Hepatocyte (in vitro differentiated cells): ENCODE measurements around the gene DNAAF8. TPM values are rescaled to one million over a fixed set of nuclear protein-coding genes. Genes with fewer than 3 reads are reported as not detected.

Experiments
- DNase-seq: peaks from one replicate; pipeline ENCODE4 v3.0.0-alpha.2; 2016; ENCODE audit warnings: low spot score
- H2AFZ ChIP-seq: fragments of 200-600 bp; sonication (generic); 2 replicates; pipeline ENCODE4 v1.6.0; 2016; ENCODE audit warnings: antibody characterized with exemption, mild to moderate bottlenecking
- H3K27ac ChIP-seq: fragments of 200-600 bp; sonication (generic); 2 replicates; pipeline ENCODE4 v1.5.1; 2016; ENCODE audit warnings: mild to moderate bottlenecking
- H3K27me3 ChIP-seq: fragments of 200-600 bp; sonication (generic); 2 replicates; pipeline ENCODE4 v1.6.1; 2016
- H3K36me3 ChIP-seq: fragments of 200-600 bp; sonication (generic); replicated peaks from 2 replicates; pipeline ENCODE4 v1.5.1; 2016; ENCODE audit warnings: low read depth; ENCODE audit not compliant: insufficient read depth
- H3K4me1 ChIP-seq: fragments of 200-600 bp; sonication (generic); 2 replicates; pipeline ENCODE4 v1.5.1; 2016; ENCODE audit warnings: mild to moderate bottlenecking, moderate library complexity; ENCODE audit not compliant: insufficient read depth
- H3K4me2 ChIP-seq: fragments of 200-600 bp; sonication (generic); 2 replicates; pipeline ENCODE4 v1.6.0; 2016
- H3K4me3 ChIP-seq: fragments of 200-600 bp; sonication (generic); 2 replicates; pipeline ENCODE4 v1.5.1; 2016; ENCODE audit warnings: mild to moderate bottlenecking
- H3K79me2 ChIP-seq: fragments of 200-600 bp; sonication (generic); 2 replicates; pipeline ENCODE4 v1.6.0; 2017; ENCODE audit warnings: mild to moderate bottlenecking
- H3K9me2 ChIP-seq: fragments of 200-600 bp; sonication (generic); replicated peaks from 2 replicates; pipeline ENCODE4 v1.6.0; 2017; ENCODE audit warnings: mild to moderate bottlenecking; ENCODE audit not compliant: insufficient read depth
- H3K9me3 ChIP-seq: fragments of 200-600 bp; sonication (generic); 2 replicates; pipeline ENCODE4 v1.5.1; 2016; ENCODE audit warnings: low read depth, mild to moderate bottlenecking
- H4K20me1 ChIP-seq: fragments of 200-600 bp; sonication (generic); 2 replicates; pipeline ENCODE4 v1.6.0; 2016; ENCODE audit warnings: mild to moderate bottlenecking; ENCODE audit not compliant: insufficient read depth, poor library complexity, severe bottlenecking
- CTCF ChIP-seq: fragments of 200-600 bp; sonication (generic); IDR thresholded peaks from 2 replicates; pipeline ENCODE4 v1.5.1; 2016; ENCODE audit warnings: antibody characterized with exemption, mild to moderate bottlenecking; ENCODE audit not compliant: poor library complexity
- EZH2 ChIP-seq: fragments of 200-600 bp; sonication (generic); IDR thresholded peaks from 2 replicates; pipeline ENCODE4 v1.6.1; 2016; ENCODE audit warnings: antibody characterized with exemption, mild to moderate bottlenecking, borderline replicate concordance
- EZH2phosphoT487 ChIP-seq: fragments of 200-600 bp; sonication (generic); IDR thresholded peaks from one replicate; pipeline ENCODE4 v1.6.1; 2018; ENCODE audit warnings: antibody characterized with exemption, mild to moderate bottlenecking, low read depth, moderate library complexity; ENCODE audit not compliant: unreplicated experiment, severe bottlenecking
- whole genome bisulfite sequencing: methylation state at CpG from one replicate; pipeline ENCODE4 v1.1.6; 2016; ENCODE audit warnings: low lambda C conversion rate; ENCODE audit errors: missing lambda C conversion rate; 5-methylcytosine and 5-hydroxymethylcytosine counted together
- polyA plus RNA-seq: library from polyadenylated mRNA; unstranded; fragments of >200 nt; fragmentation: Nextera tagmentation; extraction: Ambion mirVana; gene quantifications from 2 replicates; pipeline ENCODE4 v1.2.1, GENCODE V29; 2016
- total RNA-seq: library from RNA; depleted of rRNA; stranded (reverse); fragments of >200 nt; gene quantifications from 2 replicates; pipeline ENCODE4 v1.2.3, GENCODE V29; 2014

The DNAAF8 gene
- total and polyA plus RNA-seq, 2 experiments from 2014 or later: 0.23 to 1.6 TPM

DNA sequence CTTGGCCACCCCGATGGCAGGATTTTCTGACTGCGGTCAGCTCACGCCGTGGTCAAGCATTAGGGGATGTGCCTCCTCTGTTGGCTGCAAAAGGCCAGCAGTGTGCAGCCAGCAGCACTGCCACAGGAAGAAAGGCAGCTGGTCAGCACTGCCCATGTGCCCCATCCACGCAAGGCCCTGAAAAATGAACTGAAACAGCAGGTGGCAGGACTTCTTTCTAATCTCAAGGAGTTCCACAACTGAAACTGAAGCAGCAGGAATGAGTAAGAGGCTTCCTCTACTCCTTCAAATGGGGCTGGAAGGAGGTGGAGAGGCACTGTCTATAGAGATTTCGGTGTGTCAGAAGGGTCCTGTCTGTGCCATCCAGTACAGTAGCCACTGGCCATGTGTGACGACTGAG lies 29.5 kb downstream of the DNAAF8 start:
- H3K36me3 ChIP-seq: no peaks in the 10 kb centered on the region
- no peak for DNase-seq

GRCh38 chr16:4765511-4766474 lies 31.5 kb downstream of the DNAAF8 start:
- no peak for TF ChIP-seq CTCF
- no peak for TF ChIP-seq EZH2phosphoT487
- no peak for TF ChIP-seq EZH2
- Histone ChIP-seq H3K36me3 (no peaks in the 10 kb centered on the region), H3K4me2 (peak overlapping the region; percentile 89), H3K4me3 (peak overlapping the region; percentile 92), H3K27me3 (no peaks in the 10 kb centered on the region), H3K27ac (peak overlapping the region; percentile 64), H2AFZ (no peak overlapping the region), H4K20me1 (no peaks in the 10 kb centered on the region), H3K79me2 (peaks cover 31% of the 10 kb centered on the region), H3K9me2 (no peaks in the 10 kb centered on the region), H3K4me1 (no peaks in the 10 kb centered on the region), H3K9me3 (no peaks in the 10 kb centered on the region)
- WGBS: 81% methylated on average over 26 of the region's 26 CpGs
- no peak for DNase-seq

More for the DNA sequence above, 29.5 kb downstream of the DNAAF8 start:
- WGBS: 94% methylated on average over 7 of the region's 7 CpGs
- peaks cover 31% of the 10 kb centered on the region for H3K79me2 ChIP-seq
- H3K4me1 ChIP-seq: no peaks in the 10 kb centered on the region
- no peaks in the 10 kb centered on the region for H3K9me3 ChIP-seq
- H3K4me2 ChIP-seq: no peak overlapping the region
- H4K20me1 ChIP-seq: no peaks in the 10 kb centered on the region
- H3K9me2 ChIP-seq: no peaks in the 10 kb centered on the region
- no peak overlapping the region for H3K4me3 ChIP-seq
- H3K27ac ChIP-seq: no peak overlapping the region
- H2AFZ ChIP-seq: no peak overlapping the region
- TF ChIP-seq EZH2phosphoT487 (no peak), EZH2 (no peak), CTCF (no peak)
- H3K27me3 ChIP-seq: no peaks in the 10 kb centered on the region

GRCh38 chr16:4766875-4767628 lies 32.7 kb downstream of the DNAAF8 start, which contains the start of gene ZNF500:
Gene ZNF500, minus strand, starts transcription at chr16:4767162. Its CDS starts 1,184 bp downstream, at chr16:4765978.
- peak within 1 kb of the TSS; percentile 89 for H3K4me2 ChIP-seq

More at GRCh38 chr16:4766875-4767628, 32.7 kb downstream of the DNAAF8 start, which contains the start of gene ZNF500:
- Histone ChIP-seq H3K4me3 (peak within 1 kb of the TSS; percentile 92), H4K20me1 (no peaks in the 10 kb centered on the region), H3K27ac (peak within 1 kb of the TSS; percentile 84), H3K79me2 (peaks cover 31% of the 10 kb centered on the region), H3K36me3 (no peaks in the 10 kb centered on the region), H3K9me3 (no peaks in the 10 kb centered on the region), H2AFZ (peak within 1 kb of the TSS; percentile 89), H3K27me3 (no peaks in the 10 kb centered on the region), H3K4me1 (no peaks in the 10 kb centered on the region), H3K9me2 (no peaks in the 10 kb centered on the region)
- TF ChIP-seq EZH2phosphoT487 (no peak), EZH2 (no peak), CTCF (no peak)
- peak; percentile 98 for DNase-seq
- 8% methylated on average over 68 of the region's 72 CpGs for WGBS
